ENCODE results near the gene DEFB110.

DEFB110 gene

DNA sequence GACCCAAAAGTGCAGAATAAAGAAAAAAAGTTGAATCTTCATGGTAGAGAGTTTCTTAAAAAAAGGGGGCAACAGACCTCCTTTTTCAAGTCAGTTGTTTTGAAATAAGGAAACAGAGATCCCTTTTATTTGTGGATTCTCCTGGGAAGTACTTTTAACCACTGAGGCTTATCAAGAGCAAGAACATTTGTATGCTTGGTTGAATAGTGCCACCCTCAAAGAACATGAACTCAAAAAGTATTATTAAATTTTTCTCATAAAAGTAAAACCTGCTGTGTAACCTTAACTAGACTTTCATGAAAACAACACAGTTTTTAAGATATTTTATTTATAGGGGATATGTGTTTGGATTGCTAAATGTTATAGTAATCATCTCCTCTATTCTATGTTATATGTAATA is at the start of gene DEFB110:
TSS of gene DEFB110 (minus strand) at position 101 of the 400 bp plus-strand sequence. CDS start at position 42, 59 bp downstream.
- DNase-seq (ENCODE audit: low read depth in 2 of 2), result no peak

DNA sequence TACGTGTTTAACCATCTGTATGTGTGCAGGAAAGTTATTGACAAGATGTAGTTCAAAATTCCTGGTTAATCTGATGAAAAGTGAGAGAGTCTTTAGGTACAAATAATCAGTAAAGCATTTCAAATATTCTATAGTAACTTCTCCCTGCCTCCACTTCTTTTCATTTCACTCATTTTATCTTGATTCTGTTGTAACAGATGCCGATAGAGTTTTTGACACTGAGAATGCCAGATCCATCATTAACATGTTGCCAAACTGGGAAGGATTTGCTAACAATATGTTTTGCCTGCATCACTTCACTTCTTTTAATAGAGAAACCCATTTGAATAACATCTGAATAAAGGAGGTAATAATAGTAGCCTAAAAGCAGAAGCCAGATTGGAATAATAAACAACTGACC is 48.3 kb upstream of the DEFB110 start:
- no peak for DNase-seq (ENCODE audit: low read depth in 2 of 2)

DNA sequence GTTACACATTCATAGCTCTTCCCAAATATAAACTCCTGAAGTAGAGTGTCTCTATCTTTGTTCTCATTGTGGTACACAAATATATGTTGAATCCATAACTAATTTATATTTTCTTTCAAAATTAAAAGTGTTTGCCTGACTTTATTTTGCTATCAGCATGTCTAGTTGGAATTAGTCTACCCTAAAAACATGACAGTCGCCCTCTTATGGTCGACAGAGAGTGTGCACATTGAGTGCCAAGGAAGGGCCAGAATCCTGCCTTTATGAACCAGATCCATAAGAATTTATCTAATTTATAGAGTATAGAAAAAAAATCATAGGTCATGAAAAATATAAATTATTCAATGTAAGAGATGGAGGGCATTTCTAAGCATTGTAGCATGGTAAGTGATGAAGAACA is 40.3 kb upstream of the DEFB110 start:
- DNase-seq (ENCODE audit: low read depth in 2 of 2), result no peak

DNA sequence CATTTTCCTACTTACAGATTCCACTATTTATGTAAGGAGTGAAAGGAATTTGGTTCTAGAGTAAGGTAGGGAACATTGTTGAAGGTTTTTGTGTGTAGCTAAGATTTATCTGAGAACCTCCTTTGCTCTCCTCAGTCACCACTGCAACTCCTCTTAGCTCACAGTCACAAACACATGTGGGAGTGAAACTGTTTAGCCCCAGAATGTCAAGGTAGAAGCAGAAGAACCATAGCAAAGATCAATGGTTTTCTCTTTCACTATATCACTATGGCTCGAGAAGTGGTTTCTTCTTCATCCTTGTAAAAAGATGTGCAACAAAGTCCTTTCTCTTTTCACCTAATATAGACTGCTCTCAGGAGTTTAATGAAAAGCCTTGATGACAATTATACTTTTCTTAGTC is 34.4 kb upstream of the DEFB110 start:
- no peak for DNase-seq (ENCODE audit: low read depth in 2 of 2)

DNA sequence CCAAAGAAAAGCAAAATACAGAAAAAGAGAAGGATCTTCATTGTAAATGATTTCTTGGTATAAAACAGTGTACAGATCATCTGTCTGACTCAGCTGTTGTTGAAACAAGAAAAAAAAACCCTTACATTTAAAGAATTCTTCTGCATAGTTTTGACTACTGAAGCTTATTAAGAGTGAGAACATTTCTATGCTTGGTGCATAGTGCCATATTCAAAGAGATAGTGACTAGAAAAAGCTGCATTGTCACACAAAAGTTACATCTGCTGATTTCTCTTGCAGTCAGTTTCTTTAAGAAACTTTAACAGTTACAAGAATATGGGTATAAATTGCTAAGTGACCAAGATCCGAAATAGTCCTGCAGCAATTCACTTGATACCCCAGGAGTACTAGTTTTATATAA is 28.0 kb upstream of the DEFB110 start, which contains the start of gene DEFB112:
TSS of gene DEFB112 (minus strand) at position 101 of the 400 bp plus-strand sequence. CDS start at position 41, 60 bp downstream.
- no peak for DNase-seq (ENCODE audit: low read depth in 2 of 2)

DNA sequence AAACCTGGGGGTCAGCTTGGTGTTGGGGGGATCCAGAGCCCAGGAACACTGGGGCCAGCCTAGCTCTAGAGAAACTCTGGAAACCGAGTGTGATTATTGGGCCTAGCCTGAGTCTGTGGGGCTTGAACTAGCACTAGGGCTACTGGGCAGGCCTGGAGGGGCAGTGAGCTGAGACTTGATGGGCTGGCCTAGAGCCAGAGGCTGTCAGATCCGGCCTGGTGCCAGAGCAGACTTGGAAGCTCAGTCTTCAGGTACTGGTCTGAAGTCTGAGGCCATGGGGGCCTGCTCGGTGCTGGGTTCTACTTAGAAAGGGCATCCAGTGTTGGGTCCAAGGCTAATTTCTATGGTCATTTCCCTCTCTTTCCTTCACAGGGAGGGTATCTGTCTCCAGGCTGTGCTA is 25.2 kb upstream of the DEFB110 start:
- DNase-seq (ENCODE audit: low read depth in 2 of 2), result no peak

DNA sequence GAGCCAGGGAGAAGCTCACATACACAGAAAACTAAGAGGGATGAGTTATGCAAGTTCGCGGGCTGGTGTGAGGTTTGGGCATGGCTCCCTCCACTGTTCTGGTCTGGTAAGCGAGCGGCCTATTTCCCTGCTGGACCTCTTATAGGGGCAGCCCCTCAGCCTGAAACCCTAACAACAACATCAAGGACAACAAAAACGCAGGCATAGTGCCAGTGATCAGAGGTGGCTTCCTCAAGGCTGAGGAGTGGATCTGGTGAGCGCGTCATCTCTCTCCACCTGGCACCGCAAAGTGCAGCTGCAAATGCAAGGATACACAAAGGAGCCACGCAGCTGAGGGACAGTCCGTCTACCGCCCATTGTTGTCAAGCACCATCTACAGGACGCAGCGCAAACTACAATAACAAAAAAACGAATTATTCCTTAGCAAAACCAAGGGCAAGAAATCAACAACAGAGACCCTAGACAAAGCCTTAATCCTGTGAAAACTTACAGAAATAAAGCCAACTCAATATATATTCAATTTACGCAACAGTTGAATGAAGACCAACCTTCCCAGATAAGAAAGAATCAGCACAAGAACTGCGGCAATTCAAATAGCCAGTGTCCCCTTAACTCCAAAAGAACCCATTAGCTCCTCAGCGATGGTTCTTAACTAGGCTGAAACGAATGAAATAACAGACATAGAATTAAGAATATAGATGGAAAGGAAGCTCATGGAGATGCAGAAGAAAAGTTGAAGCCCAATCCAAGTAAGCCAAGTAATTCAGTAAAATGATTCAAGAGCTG is 9.2 kb upstream of the DEFB110 start:
- no peak for DNase-seq (ENCODE audit: low read depth in 2 of 2)

DNA sequence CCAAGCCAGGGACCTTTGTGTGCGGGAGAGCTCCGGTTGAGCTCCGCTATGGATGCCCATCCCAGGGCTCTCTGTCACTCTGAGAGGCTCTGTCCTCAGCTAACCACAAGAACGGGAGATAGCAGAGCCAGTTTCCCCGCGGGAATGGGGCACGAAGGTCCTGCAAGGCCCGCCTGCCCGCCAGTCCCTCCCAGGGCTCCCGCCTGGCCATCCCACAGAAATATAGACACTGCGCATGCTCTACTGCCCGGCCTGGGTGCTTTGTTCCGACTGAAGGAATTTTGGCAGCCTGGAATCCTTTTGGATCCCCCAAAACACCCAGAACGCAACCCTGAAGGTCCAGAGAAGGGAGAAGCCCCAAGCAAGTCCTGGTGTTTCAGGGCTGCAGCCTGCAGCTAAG is 8.6 kb upstream of the DEFB110 start:
- DNase-seq (ENCODE audit: low read depth in 2 of 2), result no peak

DNA sequence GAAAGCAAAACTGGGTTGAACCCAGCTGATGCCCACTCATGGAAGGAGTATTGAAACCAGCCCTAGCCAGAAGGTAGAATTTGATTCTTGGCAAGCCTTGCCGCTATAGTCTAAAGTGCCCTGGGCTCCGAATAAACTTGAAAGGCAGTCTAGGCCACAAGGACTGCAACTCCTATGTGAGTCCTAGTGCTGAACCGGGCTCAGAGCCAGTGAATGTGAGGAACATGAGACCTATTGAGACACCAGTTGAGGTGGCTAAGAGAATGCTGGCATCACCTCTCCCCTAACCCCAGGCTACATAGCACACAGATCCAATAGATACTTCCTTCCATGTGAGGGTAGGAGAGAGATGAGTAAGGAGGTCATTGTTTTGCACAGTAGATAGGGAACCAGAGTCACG is 3.5 kb upstream of the DEFB110 start:
- DNase-seq (ENCODE audit: low read depth in 2 of 2), result no peak

DNA sequence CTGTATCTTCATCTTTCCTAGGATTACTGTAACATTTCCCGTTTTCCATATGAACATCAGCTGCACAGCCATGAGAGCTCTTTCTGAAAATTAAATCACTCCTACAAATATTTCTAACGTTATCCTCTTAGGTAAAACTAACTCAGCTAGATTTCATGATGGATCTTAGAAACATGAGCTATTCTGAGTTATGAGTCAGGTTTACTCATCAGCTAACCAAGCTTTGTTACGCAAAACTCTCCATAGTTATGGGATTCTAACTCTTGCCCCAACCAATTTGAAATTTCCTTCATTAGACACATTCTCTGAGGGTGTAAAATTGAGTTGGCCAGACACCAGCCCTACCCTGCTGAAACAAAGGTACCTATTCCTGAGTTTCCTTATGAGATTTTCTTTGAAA is 14.0 kb downstream of the DEFB110 start:
- no peak for DNase-seq (ENCODE audit: low read depth in 2 of 2)

DNA sequence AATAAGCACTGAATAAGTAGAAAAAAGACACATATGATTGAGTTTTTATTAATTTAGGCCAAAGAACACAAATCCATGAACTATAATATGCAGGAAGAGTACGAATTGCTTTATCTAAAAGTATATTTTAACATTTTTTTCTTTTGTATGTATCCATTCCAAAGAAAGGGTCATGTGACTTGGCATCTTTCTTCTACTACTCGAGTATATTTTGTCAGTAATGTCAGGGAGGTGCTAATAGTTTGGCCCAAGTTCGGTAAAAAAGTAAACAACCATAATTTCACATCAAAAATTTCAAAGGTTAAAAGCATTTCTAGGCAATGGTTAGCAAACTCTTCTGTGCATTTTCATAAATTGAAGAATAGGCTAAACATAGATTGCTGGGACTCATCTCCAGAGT is 18.7 kb downstream of the DEFB110 start:
- DNase-seq (ENCODE audit: low read depth in 2 of 2), result no peak

DNA sequence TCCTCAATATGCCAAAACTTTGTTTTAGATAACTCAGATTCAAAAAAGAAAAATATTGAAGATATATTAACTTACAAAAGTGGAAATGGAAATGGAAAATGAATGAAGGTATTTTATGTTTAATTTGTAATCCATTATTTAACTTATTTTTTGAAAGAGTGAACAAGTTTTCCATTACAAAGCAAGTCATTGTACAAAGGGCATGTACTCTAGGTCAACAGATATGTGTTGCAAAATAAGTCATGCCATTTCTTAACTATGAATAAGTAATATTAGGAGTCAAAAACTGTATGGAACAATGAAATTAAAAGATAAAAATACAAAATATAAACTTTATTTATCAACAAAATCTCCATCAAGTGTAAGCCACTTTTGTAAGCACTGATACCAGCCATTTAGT is 26.5 kb downstream of the DEFB110 start:
- DNase-seq (ENCODE audit: low read depth in 2 of 2), result no peak

DNA sequence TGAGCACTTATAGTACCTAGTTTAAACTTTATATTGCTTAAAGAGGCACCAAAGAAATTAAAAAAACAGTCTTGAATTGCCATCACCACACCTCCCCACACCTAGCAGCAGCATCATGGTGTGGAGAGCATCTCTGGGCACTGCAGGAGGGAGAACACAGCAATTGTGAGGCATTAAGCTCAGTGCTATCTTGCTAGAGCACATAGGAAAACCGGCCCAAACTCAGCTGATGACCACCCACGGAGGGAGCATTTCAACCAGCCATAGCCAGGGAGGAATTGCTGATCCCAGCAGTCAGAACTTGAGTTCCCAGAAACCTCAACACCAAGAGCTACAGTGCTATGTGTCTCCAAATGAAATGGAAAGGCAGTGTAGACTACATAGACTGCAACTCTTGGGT is 32.9 kb downstream of the DEFB110 start:
- DNase-seq (ENCODE audit: low read depth in 2 of 2), result no peak

DNA sequence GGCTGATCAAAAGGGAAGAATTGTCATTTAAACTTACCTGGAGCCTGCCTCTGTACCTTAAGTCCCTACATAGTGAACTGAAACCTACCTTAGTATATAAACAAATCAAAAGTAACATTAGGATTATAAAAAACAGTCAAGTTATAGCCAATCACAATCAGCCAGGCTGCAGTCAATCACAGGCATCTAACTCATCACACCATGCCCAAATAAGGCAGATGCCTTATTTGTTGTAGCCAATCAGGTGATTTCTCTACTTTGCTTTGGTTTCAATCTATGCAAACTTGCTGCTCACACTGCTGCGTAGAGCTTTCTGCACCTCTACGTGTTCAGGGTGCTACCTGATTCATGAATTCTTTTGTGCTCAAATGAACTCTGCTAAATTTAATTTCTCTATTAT is 34.0 kb downstream of the DEFB110 start:
- no peak for DNase-seq (ENCODE audit: low read depth in 2 of 2)

DNA sequence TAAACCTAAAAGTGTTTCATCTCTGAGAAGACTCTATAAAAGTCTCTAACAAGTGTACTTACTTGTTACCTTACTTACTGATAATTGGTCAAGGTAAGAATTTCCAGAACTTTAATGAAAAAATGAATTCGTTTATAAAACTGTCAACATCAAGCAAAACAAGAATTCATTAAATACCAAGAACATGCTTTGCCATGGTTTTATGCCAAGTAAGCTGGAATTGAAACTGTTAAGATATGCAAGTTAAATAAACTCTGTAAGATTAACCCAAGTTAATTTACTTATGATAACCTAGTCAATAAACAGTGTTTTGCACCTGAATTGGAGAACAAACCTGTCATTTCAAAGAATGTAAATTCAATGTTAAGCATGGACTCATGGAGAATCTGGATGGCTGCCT is 35.2 kb downstream of the DEFB110 start:
- no peak for DNase-seq (ENCODE audit: low read depth in 2 of 2)

DNA sequence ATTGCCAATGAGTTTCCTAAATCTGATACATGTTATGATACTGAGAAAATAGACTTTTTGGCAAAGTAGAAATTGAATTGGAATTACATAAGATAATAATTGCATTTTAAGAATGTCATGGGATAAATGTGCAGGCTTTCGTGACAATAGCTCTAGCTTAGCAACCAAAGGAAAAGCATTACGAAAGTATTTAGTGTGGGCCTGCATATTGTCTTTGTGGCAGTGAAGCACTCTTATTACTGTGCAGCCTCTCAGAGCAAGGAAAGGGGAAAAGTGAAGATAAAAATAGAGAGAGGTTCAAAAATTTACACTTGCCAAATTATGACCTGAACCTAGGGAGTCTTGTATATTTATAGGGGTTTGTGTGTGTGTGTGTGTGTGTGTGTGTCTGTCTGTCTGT is 39.7 kb downstream of the DEFB110 start:
- no peak for DNase-seq (ENCODE audit: low read depth in 2 of 2)

DNA sequence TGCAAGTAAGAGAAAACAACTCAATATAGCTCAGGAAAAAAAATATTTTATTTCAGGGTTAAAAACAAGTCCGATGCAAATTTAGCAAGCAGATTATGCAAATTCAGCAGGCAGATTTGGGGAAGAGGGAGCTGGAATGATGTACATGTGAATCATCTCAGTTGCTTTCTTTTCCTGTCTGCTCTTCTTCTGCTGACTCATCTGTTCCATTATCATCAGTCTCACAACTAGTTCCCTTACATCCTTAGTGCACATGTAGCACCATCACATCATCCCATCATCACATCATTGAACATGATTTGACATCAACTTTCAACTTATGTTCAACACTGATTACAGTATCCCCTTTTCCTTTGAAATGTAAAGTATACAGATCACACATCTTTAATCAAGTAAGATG is 40.9 kb downstream of the DEFB110 start:
- no peak for DNase-seq (ENCODE audit: low read depth in 2 of 2)

DNA sequence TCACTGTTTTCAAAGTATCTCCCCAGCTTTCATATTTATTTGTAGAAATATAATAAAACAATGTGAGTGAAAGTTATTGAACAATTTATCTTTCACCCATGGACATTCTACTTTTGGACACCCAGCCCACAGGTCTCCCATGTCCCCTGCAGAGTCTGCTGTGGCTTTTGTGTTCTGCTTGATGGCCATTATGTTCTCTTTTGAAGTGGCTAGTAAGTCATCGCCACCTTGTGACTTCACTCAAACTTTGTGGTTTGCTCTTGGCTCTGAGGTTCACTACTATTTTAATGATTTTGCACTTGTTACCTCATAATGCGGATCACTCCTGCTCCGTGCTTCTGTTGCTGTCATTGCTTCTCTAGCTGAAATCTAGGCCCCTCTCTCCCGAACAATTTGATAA is 42.2 kb downstream of the DEFB110 start:
- no peak for DNase-seq (ENCODE audit: low read depth in 2 of 2)

DNA sequence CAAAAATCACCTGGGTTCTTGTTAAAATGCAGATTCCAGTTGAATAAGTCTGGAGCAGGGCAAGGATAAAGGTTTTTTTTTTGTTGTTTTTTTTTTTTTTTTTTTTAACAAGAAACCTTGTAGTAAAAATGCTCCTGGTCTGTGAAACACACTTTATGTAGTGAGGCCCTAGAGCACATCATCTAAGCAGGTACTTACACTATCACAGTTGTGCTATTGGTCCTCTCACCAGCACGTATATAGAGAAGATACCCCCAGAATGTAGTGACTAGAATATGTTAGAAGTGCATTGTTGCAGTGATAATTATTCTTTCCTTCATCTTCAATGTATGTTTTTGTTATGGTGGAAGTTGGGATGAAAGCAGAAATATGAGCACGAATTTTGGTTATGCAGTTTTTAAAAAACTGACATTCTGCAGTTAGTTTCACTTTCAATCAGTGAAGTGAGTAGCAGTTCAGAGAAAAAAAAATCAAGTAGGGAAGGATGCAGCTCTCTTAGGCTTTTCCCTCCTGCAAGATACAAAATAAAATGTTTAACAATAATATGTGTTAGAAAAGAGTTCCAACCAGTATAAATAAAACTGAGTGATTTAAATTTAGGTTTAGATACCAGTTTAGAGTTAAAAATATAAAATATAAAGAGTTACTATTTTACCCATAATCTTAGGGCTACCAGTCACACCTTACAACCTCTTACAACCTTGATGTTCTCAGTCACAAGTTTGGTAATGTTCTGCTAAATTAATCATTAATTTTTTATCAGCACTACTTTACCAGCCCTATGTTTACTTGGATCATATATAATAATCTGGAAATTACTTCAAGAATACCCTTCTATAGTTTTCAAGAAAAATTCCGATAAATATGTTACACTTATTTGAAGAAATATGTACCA is 43.2 kb downstream of the DEFB110 start:
- DNase-seq (ENCODE audit: low read depth in 2 of 2), result no peak

DNA sequence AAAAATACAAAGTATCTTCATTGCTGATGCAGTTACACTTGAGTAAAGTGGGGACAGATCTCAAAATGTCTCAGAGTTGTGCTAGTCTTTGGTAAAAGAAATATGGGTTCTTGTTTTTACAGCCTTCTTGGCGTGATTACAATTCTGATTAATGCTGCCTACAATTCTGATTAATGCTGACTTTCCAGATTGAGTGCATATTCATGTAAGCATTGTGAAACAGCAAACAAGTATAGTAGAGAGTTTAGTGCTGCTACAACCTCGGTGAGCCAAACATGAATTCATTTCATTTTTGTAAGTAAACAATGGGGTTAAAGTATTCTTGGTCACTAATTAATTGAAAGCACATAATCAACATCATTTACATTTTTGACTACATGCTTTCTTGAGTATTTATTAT is 52.2 kb downstream of the DEFB110 start, which contains the start of gene DEFB113:
TSS of gene DEFB113 (minus strand) at position 21 of the 400 bp plus-strand sequence. CDS start at position 21, 0 bp downstream.
- no peak for DNase-seq (ENCODE audit: low read depth in 2 of 2)
